Activated T-helper 1 cell treated with anti-CD3 and anti-CD28 coated beads, Interleukin-2, amount 50 U/mL, for 16 hours (primary cell): Measurements from ENCODE around the gene CDC42EP5.
"Not testable (repeated sequence)": the region's sequence is repeated elsewhere in the genome, so short reads cannot be mapped to it uniquely, and the experiment has no call there.

Experiments
- DNase-seq, 2 donors: peaks; one replicate each; pipeline ENCODE4 v3.0.0-alpha.2; 2020; ENCODE audit warnings: low read depth in 1 of 2, low spot score in 1 of 2

CDC42EP5 gene, protein sequence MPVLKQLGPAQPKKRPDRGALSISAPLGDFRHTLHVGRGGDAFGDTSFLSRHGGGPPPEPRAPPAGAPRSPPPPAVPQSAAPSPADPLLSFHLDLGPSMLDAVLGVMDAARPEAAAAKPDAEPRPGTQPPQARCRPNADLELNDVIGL

DNA sequence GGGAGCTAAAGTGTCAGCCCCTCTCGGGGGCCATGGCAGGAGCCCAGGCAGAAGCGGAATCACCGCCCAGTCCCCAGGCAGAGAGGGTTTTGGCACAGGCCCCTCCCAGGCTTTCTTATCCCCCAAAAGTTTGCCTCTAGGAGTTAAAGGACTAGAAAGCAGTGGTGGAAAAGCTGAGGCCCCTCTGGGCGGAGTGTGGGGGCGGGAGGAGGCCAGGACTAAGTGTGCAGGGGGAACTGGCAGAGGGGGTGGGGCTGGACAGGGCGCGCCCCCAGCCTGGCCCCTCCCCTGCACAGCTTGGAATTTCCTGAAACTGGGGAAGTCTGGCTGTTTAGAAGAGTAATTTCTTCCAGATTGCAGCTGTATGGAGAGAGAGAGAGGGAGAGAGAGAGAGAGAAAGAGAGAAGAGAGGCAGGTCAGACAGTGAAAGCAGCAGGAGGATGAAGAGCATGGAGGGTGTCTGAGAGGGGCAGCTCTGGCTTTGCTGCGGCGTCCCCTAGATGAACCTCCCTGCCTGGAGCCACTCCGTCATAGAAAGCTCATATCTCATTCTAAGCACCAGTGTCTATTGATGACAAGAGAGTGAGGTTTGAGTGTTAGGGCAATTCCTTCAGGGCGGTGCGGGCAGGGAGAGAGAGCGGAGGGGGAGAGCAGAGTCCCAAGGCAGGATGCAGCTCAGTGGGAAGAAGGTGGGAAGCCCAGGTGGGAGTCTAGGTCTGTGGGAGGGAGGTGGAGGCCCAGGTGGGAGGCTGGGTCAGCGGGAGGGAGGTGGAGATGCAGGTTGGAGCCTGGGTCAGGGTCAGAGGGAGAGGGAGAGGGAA, at the start of gene CDC42EP5:
Gene CDC42EP5, minus strand, starts transcription at position 226 of the 821 bp plus-strand sequence. CDS start 7,749 bp downstream, outside the sequence.
- DNase-seq: no peak

DNA sequence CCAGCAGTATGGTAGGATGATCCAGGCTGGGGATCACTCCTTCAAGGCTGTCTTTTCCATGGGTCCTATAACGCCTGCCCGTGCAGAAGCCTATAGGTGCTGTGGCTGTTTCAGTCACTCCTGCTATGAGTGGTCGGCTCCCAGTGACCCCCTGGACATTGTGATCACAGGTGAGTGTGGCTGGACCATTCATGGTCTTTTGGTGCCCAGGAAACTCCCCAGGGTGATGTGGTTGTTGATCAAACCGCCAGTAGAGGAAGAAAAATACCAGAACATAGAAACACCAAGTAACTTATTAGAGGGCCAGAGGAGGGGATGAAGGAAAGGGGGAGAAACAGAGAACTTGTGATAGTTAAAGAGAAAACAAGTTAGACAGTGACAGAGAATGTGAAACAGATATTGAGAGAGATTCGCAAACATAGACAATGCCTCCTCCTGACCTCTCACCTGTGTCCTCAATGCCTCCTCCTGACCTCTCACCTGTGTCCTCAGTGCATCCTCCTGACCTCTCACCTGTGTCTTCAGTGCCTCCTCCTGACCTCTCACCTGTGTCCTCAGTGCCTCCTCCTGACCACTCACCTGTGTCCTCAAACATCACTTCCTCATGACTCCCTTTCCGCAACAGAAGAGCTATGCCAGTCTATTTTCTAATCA, 48.9 kb upstream of the CDC42EP5 start:
- DNase-seq: no peak

DNA sequence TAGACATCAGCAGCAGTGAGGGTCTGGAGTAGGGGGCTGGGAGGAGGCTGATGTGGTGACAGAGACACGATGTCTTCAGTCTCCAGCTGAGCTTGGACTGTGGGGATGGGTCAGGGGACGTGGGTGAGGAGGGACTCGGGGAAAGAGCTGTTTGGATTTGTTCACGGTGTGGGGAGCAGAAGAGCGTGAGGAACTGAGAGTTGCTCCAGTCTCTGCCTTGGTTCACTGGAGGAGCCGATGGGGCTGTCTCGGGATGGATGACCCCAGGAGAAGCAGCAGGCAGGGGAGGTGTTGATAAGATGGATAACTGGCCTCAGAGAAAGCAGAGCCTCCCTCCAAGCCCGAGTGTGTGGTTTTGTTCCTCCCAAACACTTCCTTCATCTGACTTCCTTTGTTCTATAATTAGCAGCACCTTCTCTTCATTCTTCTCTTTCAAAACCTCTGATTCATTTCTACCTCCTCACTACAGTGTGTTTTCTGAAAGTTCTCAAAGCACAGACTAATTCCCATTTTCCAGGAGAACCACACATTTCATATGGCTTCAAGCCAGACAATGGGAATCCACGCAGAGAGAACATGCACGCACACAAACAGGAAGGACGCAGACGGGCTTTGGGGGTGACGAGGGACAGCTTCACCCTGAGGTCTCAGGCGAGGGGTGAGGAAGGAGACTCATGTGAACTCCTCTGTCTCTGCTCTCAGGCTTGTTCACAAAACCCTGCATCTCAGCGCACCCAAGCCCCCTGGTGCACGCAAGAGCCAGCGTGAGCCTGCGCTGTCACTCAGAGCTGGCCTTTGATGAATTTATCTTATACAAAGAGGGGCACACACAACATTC, 48.1 kb upstream of the CDC42EP5 start:
- no peak for DNase-seq

DNA sequence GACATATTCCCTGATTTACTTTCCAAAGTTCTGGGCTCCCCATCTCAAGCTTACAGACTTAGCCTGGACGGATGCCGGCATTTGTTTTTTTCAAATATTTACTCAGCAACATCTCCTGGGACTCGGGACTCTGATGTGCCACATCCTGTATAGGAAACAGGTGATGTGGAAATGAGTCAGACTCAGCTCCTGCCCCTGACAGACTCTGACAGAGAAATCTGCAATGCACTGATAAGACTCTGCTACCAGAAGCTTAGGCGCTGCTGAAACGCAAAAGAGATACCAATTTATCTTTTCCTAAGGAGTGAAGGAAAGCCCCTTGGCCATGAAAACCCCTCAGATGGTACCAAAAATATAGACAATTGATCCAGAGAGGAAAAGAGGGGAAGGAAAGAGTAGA, 45.7 kb upstream of the CDC42EP5 start:
- no peak for DNase-seq

DNA sequence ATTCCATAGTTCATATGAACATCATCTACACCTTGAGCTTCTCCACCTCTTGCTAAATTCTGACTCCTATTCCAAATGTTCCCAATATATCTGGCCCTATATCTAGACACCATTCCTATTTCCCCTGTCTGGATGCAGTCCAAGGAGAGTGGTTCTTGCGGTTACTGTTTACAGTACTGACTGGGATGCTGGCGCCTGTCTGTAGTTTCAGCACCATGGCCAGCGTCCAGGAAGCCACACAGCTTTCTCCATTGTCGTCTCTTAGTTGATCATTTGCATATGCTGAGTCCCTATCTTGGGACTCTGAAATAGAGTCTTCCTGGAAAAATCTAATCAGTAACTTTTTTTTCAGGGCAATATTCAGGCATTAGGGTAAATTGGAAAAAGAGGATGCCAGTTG, 44.4 kb upstream of the CDC42EP5 start:
- DNase-seq: peak in 1 of 2 donors; percentile 18

DNA sequence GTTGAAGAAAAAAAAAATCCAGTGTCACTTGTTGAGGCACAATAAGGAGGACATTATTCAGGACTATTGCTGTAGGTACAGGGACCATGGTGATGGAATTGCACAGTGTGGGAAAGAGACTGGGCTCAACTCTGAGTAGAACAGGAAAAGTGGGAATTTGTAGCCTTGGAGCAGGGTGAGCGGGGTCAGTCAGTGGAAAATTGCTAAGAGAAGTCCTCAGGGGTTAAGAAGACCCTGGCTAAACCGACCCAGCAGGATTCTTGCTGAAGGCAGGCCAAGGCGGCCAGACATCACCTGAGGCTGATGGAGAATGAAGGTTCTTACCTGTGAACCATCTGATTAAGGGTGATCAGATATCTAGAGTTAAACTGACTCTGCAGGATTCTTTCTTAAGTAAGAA, 42.1 kb upstream of the CDC42EP5 start:
- no peak for DNase-seq

DNA sequence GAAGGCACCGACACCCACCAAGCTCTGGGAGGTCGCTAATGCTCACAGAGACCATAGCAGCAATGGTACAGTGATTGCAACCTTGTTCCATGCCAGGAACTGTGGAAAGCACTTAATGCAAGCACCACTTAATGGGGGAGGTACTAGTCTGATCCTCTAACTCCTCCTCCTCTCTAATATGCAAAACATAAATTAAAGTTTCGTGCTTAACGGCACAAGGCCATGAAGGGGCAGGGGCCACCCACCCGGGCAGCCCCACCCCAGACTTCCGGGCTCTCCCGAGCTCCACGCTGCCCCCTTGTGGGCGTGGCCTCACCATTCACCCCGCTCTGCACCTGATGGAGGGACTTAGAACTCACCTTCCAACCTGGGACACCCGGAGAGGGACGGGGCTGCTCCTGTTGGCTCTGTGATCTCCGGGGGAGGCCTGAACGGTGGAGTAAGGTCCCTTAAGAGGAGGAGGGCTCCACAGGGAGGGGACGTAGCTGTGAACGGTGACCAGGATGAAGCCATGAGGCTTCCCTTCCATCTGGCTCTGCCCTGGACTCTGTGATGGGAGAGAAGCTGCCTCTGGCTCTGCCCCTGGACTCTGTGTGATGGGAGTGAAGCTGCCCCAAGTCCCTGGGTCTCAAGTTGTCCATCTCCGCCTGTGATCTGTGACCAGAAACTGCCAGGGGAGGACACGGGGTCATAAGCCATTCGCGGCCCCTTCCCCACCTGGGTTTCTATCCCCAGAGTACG, 36.3 kb upstream of the CDC42EP5 start:
- DNase-seq: not testable (repeated sequence)

DNA sequence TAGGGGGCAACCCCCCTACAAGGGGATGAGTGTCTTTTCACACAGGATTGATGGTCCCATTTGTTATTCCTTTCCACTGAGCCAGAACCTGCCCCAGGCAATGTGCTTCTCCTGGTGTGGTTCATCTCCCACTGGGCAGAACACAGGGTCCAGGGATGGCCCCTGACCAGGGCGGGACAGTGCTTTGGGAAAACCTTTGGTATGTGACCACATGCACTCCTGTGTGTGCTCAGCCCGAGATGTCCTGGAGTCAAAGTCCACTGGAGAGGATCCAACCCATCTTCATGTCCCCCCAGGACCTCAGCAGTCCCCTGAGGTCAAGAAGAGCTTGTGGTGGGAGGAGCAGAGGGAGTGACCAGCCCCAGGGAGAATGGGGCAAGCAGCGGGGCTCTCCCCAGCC, 35.4 kb upstream of the CDC42EP5 start:
- DNase-seq: not testable (repeated sequence)

DNA sequence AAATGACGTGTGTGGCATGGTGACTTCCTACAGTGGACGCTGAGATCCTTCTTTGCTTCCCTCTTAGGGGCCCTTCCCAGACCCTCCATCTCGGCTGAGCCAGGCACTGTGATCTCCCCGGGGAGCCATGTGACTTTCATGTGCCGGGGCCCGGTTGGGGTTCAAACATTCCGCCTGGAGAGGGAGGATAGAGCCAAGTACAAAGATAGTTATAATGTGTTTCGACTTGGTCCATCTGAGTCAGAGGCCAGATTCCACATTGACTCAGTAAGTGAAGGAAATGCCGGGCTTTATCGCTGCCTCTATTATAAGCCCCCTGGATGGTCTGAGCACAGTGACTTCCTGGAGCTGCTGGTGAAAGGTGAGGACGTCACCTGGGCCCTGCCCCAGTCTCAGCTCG, 34.7 kb upstream of the CDC42EP5 start:
- DNase-seq: no peak

DNA sequence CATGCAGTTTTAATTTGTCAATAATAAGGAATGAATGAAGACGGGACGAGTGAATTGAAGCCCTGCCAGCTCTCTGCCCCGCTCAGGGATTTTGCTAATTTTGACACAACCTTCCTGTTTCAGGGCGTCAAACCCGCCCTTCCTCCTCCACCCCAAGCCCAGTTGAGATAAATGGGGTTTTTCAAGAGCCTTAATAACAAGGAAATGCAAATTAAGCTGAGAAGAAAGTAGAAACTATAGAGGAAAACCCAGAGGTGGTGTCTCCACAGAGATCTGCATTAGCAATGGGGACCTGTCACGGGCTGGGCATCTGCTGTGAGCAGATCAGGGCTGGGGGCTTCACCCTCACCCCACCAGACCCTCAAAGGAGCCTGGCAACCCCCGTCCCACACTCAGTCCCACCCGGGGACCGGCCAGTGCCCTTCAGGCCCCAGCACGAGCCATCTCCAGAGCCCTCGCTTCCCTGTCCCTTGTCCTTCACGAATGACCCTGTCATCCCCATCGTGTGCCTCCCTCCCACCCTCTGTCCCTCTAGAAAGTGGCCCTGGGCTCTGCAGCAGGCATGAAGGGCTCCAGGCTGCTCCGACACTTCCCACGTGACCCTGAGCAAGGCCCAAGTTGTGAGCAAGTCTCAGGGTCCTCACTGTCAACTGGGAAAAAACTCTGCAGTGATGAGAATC, 34.1 kb upstream of the CDC42EP5 start:
- DNase-seq: not testable (repeated sequence)

DNA sequence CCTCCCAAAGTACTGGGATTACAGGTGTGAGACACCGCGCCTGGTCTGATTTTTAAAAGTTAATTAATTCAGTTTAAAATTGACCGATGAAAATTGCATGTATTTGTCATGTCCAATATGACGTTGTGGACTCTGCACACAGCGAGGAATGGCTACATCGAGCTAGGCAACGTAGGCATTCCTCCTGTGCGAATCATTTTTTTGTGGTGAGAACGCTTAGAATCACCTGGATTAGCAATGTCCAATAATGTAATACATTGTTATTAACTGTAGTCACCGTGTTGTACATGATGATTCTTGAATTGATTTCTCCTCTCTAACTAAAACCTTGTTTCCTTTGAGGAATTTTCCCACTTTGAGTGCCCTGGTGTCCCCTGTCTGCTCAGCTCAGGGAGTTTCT, 33.0 kb upstream of the CDC42EP5 start:
- no peak for DNase-seq

DNA sequence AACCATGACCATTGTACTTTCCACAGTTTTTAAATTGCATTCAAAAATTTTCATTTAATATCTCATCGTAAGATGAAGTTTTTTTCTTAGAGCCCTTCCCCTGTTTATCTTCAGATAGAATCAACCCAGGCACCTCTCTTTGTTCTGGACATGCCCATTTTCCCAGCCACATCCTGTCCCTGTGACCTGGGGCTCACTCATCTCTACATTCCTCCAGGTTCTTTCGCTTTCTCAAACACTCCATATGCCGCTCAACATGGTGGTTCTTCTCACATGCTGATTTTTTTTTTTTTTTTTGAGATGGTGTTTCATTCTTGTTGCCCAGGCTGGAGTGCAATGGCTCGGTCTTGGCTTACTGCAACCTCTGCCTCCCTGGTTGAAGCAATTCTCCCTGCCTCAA, 32.4 kb upstream of the CDC42EP5 start:
- not testable (repeated sequence) for DNase-seq

DNA sequence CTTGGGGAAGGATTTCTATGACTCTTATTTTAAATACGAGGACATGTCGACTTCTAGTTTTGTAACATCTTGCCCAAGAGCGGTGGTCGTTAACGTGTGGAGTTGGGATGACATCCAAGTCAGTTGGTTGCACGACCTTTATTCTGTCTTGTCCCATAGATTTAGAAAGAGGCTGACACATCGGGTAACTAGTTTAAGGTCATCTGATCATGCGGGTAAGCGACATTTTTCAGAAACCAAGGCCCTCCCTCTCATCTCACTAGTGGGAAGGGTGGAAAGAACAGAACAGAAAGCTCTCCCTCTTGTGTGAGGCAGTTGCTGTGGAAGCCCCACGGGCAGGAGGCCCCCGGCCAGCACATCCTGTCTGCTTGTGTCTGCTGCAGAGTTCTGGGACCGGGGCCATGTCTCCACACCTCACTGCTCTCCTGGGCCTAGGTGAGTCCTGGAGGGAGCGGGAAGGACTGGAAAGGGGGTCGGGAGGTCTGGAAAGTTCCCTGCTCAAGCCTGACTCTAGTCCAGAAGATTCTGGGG, 29.5 kb upstream of the CDC42EP5 start, which contains the start of gene LAIR2:
Gene LAIR2, plus strand, starts transcription at position 314 of the 531 bp plus-strand sequence. Its CDS starts 88 bp downstream, at position 402.
- DNase-seq: no peak

DNA sequence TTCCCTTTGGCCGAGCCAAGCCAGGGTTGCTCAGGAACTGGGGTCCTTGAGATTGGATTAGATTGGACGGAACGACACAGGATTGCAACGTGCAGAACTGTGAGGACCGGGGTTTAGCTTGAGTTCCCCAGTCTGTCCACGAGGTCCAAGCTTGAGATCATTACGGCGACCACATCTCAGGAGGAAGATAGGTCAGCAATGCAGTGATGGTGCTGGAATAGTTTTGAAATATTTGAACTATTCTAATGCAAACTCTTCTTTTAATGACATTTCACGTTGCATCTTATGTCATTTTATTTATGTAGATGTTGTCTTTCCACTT, 25.3 kb upstream of the CDC42EP5 start:
- DNase-seq: not testable (repeated sequence)

DNA sequence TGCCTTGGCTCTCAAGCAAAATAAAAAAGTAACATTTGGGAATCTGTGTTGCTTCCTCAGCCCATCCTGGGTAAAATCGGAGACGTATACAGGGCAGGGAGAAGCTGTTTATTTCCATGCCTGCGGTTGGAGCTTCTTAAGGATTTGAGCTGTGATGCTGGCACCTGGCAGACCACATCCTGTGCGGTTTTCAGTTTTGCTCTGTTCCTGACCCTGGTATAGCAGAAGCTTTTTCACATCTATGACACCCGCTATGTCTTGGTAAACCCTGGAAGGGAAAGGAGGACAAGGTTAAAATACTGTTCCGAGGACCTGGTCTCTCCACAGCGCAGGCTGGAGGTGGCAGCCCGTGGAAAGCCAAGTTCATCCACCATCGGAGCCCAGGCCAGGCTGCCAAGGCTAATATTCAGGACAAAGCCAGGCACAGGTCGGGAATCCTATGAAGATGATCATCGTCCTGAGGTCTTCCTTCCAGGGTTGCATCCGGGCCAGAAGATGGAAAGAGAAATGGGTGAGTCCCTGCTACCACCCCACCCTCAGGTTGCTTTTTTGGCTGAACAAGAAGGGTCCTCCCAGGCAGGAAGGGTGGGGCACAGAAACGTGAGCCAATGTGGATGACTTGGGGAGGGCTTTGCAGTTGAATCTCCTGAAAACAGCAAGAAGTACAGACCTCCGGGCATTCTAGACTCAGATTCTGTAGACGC, 24.8 kb upstream of the CDC42EP5 start:
- not testable (repeated sequence) for DNase-seq

DNA sequence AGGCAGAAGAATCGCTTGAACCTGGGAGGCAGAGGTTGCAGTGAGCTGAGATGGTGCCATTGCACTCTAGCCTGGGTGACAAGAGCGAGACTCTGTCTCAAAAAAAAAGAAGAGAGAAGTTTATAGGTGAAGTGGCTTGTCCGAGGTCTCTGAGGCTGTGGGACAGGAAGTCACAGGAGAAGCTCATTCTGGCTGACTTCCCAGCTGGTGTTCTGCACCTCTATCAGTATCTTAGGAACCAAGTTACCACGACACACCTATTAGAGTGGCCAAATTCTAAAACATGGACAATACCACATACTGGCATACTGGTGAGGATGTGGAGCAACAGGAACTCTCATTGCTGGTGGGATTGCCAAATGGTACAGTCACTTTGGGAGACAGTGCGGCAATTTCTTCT, 22.2 kb upstream of the CDC42EP5 start:
- DNase-seq: not testable (repeated sequence)

DNA sequence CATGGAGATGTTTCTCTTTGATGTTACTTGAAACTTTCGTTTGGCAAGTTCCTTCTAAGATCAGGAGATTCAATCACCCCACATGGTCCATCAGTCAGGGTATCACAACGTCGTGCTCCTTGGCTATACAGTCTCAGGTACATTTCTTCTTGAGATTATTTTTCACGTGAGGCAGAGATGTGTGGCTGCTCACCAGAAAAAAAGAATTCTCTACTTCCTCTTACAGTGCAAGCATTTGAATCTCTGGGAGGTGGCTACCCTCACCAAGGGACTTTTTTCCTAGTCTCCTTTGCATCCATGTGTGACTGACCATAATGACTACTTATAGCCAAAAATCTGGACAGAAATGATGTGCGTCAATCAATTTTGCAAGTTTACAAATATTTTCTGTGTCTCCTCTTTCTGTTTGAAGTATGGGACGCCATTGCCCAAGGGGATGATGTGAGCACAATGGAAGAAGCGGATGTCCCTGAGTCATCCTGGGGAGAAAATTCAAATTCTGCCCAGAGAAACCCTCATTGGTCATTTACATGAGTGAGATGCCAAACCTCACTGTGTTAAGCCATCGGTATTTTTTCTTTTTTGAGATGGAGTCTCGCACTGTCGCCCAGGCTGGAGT, 21.0 kb upstream of the CDC42EP5 start:
- DNase-seq: no peak

DNA sequence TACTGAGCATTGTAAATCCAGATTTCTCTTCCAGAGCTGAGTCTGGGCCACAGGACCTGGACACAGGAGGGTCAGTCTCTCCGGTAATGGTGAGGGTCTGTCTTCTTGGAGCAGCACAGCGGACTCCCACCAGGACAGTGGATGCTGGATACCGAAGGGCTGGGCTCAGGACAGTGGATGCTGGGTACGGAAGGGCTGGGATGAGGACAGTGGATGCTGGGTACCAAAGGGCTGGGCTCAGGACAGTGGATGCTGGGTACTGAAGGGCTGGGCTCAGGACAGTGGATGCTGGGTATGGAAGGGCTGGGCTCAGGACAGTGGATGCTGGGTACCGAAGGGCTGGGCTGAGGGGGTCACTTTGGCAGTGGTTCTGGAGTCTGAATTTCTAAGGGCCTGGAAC, 20.0 kb upstream of the CDC42EP5 start:
- DNase-seq: not testable (repeated sequence)

DNA sequence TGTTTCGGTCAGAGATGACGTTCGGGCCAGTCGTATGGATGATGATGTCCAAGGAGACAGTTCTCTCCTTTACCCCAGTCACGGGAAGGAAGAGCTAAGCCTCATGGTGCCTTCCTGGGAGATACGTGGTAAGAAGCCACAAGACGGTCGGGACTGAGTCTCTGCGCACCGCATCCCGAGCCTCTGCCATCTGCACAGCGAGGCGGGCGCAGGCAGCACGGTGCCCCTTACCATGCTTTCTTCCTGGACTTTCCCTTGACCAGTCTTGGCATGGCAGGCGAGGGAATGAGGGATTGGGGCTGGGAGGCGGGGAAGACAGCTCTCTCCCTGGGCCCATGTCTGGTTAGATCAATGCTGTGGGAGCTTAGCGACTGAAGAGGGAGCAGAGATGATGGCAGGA, 19.5 kb upstream of the CDC42EP5 start:
- no peak for DNase-seq
